ENCODE data around the gene LRP11. TPM values are rescaled to one million over a fixed set of nuclear protein-coding genes. Genes with fewer than 3 reads are reported as not detected.

The LRP11 gene
- total and polyA plus RNA-seq, 8 donors = 5.4 to 22.2 (median 15.2) TPM

DNA sequence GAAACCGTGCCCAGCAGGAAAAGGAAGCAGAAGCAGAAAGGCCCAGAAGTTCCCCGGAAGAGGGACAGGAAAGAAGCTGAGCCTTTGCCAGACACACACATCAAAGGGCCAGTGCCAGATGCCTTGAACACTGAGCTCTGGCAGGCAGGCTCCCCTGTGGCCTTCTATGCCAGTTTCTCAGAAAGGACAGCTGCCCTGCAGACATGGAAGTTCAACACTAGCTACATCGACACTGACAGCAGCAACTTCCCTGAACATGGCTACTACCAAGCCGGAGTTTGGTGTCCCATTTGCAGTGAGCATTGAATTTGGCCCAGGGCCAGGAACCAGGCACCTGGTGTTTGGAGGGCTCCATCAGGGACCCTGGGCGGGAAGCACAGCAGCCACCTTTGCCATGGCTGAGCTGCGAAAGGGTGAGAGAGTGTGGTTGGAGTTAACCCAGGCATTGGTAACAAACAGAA, 41.8 kb upstream of the LRP11 start:
- H3K4me3 ChIP-seq = no peak overlapping the region
- H3K27me3 ChIP-seq = no peaks in the 10 kb centered on the region
- TF ChIP-seq, protein P1, sequence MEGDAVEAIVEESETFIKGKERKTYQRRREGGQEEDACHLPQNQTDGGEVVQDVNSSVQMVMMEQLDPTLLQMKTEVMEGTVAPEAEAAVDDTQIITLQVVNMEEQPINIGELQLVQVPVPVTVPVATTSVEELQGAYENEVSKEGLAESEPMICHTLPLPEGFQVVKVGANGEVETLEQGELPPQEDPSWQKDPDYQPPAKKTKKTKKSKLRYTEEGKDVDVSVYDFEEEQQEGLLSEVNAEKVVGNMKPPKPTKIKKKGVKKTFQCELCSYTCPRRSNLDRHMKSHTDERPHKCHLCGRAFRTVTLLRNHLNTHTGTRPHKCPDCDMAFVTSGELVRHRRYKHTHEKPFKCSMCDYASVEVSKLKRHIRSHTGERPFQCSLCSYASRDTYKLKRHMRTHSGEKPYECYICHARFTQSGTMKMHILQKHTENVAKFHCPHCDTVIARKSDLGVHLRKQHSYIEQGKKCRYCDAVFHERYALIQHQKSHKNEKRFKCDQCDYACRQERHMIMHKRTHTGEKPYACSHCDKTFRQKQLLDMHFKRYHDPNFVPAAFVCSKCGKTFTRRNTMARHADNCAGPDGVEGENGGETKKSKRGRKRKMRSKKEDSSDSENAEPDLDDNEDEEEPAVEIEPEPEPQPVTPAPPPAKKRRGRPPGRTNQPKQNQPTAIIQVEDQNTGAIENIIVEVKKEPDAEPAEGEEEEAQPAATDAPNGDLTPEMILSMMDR (IDR thresholded peaks at IDR 0.05) = no peak
- FAIRE-seq (no peak), DNase-seq (no peak), ATAC-seq (no peak)
- H3K27ac ChIP-seq = no peak overlapping the region
- no peaks in the 10 kb centered on the region for H3K4me1 ChIP-seq
- no peaks in the 10 kb centered on the region for H3K36me3 ChIP-seq
- H3K9me3 ChIP-seq = no peaks in the 10 kb centered on the region
- intact Hi-C loops (cut with DNase I) = no loop called here
- WGBS, 2 donors = 84 to 87% methylated on average over 6 of the region's 6 CpGs

DNA sequence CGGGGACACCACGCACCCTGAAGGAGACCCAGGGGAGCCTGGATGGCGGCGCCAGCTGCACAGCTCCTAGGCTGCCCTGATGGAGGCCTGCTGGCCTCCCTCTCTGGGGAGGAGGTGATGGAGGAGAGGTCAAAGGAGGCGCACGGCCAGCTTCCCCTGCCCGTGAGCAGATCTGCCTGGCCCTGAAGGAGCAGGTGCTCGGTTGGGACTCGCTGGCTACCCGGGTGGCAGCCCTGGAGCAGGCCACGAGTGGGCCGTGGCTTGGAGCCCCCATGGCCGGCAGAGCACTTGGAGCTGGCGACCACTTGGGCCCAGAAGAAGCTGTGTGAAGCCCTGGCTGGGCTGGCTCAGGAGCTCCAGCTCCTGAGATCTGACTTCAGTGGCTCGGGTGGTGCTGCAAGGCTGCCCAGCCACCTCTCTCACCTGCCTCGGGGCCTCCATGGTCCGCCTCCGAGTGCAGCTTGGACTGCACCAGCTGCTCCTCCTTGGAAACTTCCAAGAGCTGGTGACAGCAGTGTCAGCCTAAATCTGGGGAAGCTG, 41.3 kb upstream of the LRP11 start:
- Histone ChIP-seq H3K27ac (no peak overlapping the region), H3K4me1 (no peaks in the 10 kb centered on the region), H3K4me3 (no peak overlapping the region), H3K9me3 (no peaks in the 10 kb centered on the region), H3K36me3 (no peaks in the 10 kb centered on the region), H3K27me3 (no peaks in the 10 kb centered on the region)
- FAIRE-seq (no peak), DNase-seq (no peak), ATAC-seq (no peak)
- 92 to 94% methylated on average over 18 of the region's 18 CpGs for WGBS, 2 donors
- TF ChIP-seq, protein P1 (IDR thresholded peaks at IDR 0.05) = no peak
- intact Hi-C loops (cut with DNase I) = no loop called here

DNA sequence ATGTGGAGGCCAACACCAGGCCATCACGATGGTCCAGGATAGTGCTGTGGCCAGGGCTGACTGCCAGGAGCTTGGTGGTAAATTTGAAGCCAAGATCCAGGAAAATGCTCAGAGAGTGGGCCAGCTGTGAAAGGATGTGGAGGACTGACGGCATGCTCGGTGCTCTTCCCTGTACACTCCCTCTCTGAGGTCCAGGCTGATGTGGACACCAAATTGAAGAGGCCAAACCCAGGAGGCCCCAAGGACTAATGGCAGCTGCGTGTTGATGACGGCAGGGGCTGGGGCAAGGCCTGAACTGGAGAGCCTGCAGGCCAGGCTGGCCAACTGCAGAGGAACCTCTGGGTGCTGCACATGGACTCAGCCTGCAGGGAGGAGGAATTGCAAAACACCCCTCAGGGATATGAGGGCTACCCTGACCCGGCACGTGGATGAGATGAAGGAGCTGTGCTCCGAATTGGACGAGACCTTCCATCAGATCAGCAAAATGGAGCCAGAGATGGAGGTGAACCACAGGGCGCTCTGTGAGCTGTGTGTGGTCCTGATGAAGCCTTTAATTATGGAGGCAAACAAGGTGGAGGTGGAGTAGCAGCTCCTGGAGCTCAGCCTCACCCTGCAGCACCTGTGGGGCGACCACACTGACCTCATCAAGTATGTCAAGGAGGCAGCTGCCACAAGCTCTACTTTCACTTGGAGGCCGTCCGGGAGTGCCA, 40.7 kb upstream of the LRP11 start:
- H3K36me3 ChIP-seq = no peaks in the 10 kb centered on the region
- no peaks in the 10 kb centered on the region for H3K4me1 ChIP-seq
- H3K4me3 ChIP-seq = no peak overlapping the region
- no peak overlapping the region for H3K27ac ChIP-seq
- DNase-seq = no peak
- H3K27me3 ChIP-seq = no peaks in the 10 kb centered on the region
- 89 to 91% methylated on average over 13 of the region's 13 CpGs for WGBS, 2 donors
- TF ChIP-seq, protein P1 (IDR thresholded peaks at IDR 0.05) = no peak
- no peaks in the 10 kb centered on the region for H3K9me3 ChIP-seq
- FAIRE-seq = no peak
- intact Hi-C loops (cut with DNase I) = no loop called here
- ATAC-seq = no peak

DNA sequence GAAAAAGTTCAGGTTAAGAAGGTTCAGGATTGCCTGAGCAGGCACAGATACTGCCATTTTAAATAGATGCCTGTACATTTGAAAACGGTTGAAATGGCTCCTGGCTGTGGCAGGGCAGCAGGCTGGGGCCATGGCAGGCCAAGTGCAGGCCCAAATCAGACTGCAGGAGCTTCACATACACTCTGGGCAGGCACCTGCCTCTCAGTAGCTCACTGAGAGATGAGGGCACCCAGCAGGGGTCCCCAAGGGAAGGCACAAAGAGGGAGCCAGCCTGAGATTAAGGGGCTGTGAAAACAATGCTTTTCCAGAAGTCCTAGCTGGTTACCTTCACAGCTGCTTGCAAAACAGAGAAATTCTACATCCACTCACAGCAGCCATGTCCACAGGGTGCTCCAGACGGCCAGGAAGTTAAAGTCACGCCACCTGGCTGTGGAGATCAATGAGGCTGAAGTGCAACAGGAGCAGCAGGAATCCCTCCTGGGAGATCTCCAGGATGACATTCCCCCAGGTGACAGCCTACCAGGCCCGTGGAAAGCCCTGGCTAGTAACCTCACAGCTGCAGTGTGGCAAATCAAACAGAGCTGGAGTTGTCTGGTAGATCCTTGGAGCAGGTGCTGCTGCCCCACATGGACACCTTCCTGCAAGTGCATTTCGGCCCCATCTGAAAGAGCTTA, 39.9 kb upstream of the LRP11 start:
- intact Hi-C loops (cut with DNase I) = no loop called here
- Histone ChIP-seq H3K36me3 (no peaks in the 10 kb centered on the region), H3K27ac (no peak overlapping the region), H3K9me3 (no peaks in the 10 kb centered on the region), H3K27me3 (no peaks in the 10 kb centered on the region), H3K4me3 (no peak overlapping the region), H3K4me1 (no peaks in the 10 kb centered on the region)
- WGBS, 2 donors = 64 to 69% methylated on average over 5 of the region's 5 CpGs
- FAIRE-seq = no peak
- TF ChIP-seq, protein P1 (IDR thresholded peaks at IDR 0.05) = no peak
- DNase-seq = no peak
- peak in 1 of 4 donors; percentile 52 for ATAC-seq

Measured in pancreas (tissue), 10 donors.